ENCODE results near the gene DOP1B. TPM values are rescaled to one million over a fixed set of nuclear protein-coding genes. Genes with fewer than 3 reads are reported as not detected.

The DOP1B gene
- total RNA-seq, 2 experiments from 2014 or later, result 24.1 to 27.1 TPM

GRCh38 chr21:36169470-36170128, 13.0 kb downstream of the DOP1B start:
- Mint-ChIP-seq H3K4me1 (peaks cover 13% of the 10 kb centered on the region), H3K36me3 (peaks cover 20% of the 10 kb centered on the region), H3K9me3 (no peaks in the 10 kb centered on the region), H3K27me3 (no peaks in the 10 kb centered on the region), H3K4me3 (no peak overlapping the region), H3K27ac (no peak overlapping the region)
- no peak for DNase-seq
- no peak for ATAC-seq (ENCODE audit: low read depth)
- POLR2A ChIA-PET, result no interaction called here

- H3K4me1 Mint-ChIP-seq, result peaks cover 20% of the 10 kb centered on the region
- DNase-seq (no peak), ATAC-seq (ENCODE audit: low read depth) (no peak)
- H3K27me3 Mint-ChIP-seq, result no peaks in the 10 kb centered on the region
- POLR2A ChIA-PET, result no interaction called here
- no peak overlapping the region for H3K4me3 Mint-ChIP-seq
- no peaks in the 10 kb centered on the region for H3K9me3 Mint-ChIP-seq
- no peak overlapping the region for H3K27ac Mint-ChIP-seq
- peaks cover 28% of the 10 kb centered on the region for H3K36me3 Mint-ChIP-seq
These were observed 14.2 kb downstream of the DOP1B start for GRCh38 chr21:36170823-36171222.

- Mint-ChIP-seq H3K27me3 (no peaks in the 10 kb centered on the region), H3K9me3 (no peaks in the 10 kb centered on the region), H3K4me3 (no peak overlapping the region), H3K27ac (no peak overlapping the region), H3K36me3 (peaks cover 28% of the 10 kb centered on the region), H3K4me1 (peaks cover 22% of the 10 kb centered on the region)
- POLR2A ChIA-PET, result interaction anchor here (3.1 kb wide), 1 partner anchor 15 kb away, joined by 23 read pairs; the partner anchor contains the start of gene DOP1B
- no peak for ATAC-seq (ENCODE audit: low read depth)
- DNase-seq, result no peak
These were observed 14.7 kb downstream of the DOP1B start for GRCh38 chr21:36171336-36171735.

DNA sequence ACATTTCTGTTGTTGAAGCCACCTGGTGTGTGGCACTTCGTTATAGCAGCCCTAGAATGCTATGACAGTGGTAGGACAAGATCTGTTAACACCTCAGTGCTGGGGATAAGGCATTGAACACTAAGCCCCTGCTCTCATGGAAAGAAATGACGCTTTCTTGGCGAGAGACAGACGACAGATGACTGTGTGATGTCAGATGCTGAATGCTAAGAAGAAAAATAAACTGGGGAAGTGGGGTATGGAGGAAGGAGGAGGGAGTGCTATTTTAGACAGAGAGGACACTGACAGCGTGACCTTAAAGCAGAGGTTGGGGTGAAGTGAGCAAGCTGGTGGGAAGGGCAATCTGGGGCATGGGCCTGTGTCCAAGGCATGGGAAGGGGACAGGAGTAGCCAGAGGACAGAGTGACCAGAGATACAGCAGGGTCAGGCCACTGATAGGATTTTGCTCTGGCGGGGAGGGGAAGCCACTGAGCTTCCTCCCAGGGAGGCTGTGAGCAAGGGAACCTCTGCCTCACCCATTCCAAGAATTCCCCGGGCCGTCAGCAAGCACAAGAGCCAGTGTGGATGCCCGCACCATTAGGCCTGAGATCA, 15.2 kb downstream of the DOP1B start:
- Mint-ChIP-seq H3K4me1 (peaks cover 22% of the 10 kb centered on the region), H3K27ac (peak overlapping the region; percentile 75), H3K4me3 (no peak overlapping the region), H3K9me3 (no peaks in the 10 kb centered on the region), H3K36me3 (peaks cover 27% of the 10 kb centered on the region), H3K27me3 (no peaks in the 10 kb centered on the region)
- DNase-seq (no peak), ATAC-seq (ENCODE audit: low read depth) (no peak)
- POLR2A ChIA-PET, result interaction anchor here (2.4 to 3.1 kb wide), 2 partner anchors 16 to 149 kb away, joined by 14 to 23 read pairs; partner anchors contain the start of genes DOP1B and MORC3

GRCh38 chr21:36174780-36175179, 18.2 kb downstream of the DOP1B start:
- POLR2A ChIA-PET, result interaction anchor here (0.7 to 2.0 kb wide), 3 partner anchors 22 to 32 kb away, joined by 3 to 7 read pairs (median 6); no protein-coding TSS in a partner anchor
- Mint-ChIP-seq H3K36me3 (peaks cover 22% of the 10 kb centered on the region), H3K9me3 (no peaks in the 10 kb centered on the region), H3K27me3 (no peaks in the 10 kb centered on the region), H3K4me1 (peaks cover 24% of the 10 kb centered on the region), H3K4me3 (no peak overlapping the region), H3K27ac (peak overlapping the region; percentile 56)
- no peak for DNase-seq
- no peak for ATAC-seq (ENCODE audit: low read depth)

DNA sequence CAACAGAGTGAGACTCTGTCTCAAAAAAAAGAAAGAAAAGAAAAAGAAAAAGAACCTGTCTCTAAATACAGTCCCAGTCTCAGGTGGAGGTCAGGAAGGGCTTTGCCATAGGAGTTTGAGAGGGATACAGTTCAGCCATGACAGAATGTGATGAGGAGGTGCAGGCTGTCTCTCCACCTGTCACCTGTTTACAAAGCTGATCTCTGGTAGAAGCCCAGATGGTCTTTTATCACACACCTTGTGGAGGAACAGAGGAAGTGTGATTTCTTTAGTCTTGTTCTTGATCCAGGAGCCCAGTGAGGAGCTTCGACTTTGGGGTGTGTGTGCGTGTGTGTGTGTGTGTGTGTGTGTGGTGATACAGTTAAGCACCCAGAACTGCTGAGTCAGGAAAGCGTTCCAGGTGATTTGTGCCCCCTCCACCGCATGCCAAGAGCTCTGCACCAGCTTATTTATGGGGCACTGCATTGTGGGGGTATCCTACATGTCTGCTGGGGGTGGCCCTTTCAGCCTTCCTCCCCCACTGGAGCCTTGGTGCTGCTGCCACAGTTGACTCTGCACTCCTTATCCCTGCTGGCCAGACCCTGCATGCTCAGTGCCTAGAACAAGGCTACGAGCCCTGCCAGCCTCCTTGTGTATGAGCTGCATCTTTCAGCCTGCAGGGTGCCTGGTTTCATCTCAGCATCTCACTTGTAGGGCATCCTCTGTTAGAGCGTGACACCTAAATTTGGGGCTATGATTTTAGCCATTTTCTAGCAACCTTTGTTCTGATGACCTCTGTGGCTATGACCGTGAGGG, 19.3 kb downstream of the DOP1B start:
- H3K27ac Mint-ChIP-seq, result peak overlapping the region; percentile 56
- H3K36me3 Mint-ChIP-seq, result peaks cover 23% of the 10 kb centered on the region
- H3K4me1 Mint-ChIP-seq, result peaks cover 22% of the 10 kb centered on the region
- POLR2A ChIA-PET, result interaction anchor here (0.7 to 1.1 kb wide), 2 partner anchors 19 to 122 kb away, joined by 3 read pairs; partner anchors contain the start of gene DOP1B
- H3K9me3 Mint-ChIP-seq, result no peaks in the 10 kb centered on the region
- no peak overlapping the region for H3K4me3 Mint-ChIP-seq
- H3K27me3 Mint-ChIP-seq, result no peaks in the 10 kb centered on the region
- DNase-seq (no peak), ATAC-seq (ENCODE audit: low read depth) (no peak)

DNA sequence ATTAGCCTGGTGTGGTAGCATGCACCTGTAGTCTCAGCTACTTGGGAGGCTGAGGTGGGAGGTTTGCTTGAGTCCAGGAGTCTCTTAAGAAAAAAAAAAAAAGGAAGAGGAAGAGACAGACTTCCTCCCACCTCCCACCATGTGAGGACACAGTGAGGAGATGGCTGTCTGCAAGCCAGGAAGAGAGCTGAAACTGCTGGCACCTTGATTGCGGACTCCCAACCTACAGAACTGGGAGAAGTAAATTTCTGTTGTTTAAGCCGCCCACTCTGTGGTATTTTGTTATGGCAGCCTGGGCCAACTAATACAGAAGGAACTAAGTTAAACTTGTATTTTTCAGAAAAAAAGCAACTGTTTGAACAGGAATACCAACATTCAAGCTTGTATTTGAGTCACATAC, 21.7 kb downstream of the DOP1B start:
- Mint-ChIP-seq H3K27ac (no peak overlapping the region), H3K36me3 (peaks cover 21% of the 10 kb centered on the region), H3K4me1 (peaks cover 16% of the 10 kb centered on the region)

GRCh38 chr21:36179145-36179544, 22.5 kb downstream of the DOP1B start:
- Mint-ChIP-seq H3K36me3 (peaks cover 21% of the 10 kb centered on the region), H3K4me1 (peaks cover 13% of the 10 kb centered on the region), H3K27ac (no peak overlapping the region), H3K9me3 (no peaks in the 10 kb centered on the region), H3K4me3 (no peak overlapping the region), H3K27me3 (no peaks in the 10 kb centered on the region)
- POLR2A ChIA-PET, result no interaction called here
- DNase-seq (no peak), ATAC-seq (ENCODE audit: low read depth) (no peak)

More for the DNA sequence above, 21.7 kb downstream of the DOP1B start:
- DNase-seq (no peak), ATAC-seq (ENCODE audit: low read depth) (no peak)
- H3K27me3 Mint-ChIP-seq, result no peaks in the 10 kb centered on the region
- H3K9me3 Mint-ChIP-seq, result no peaks in the 10 kb centered on the region
- H3K4me3 Mint-ChIP-seq, result no peak overlapping the region
- POLR2A ChIA-PET, result interaction anchor here (1.1 kb wide), 1 partner anchor 142 kb away, joined by 4 read pairs; the partner anchor contains the start of gene MORC3

DNA sequence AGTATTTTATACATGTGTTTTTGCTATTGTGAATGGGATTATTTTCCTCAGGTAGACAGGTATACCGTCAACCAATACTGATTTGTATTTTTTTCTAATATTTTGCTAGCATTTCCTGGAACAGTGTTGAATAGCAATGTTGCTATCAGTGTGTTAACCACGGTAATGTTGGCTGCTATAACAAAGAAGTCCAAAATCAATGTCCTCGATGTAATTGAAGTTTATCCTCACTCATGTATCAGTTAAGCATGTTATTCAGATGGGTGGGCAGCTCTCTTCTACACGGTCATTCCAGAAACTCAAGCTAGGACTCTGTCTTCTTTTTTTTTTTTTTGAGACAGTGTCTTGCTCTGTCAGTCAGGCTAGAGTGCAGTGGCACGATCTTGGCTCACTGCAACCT, 24.3 kb downstream of the DOP1B start:
- POLR2A ChIA-PET, result no interaction called here
- no peak for DNase-seq
- H3K9me3 Mint-ChIP-seq, result no peaks in the 10 kb centered on the region
- no peak overlapping the region for H3K4me3 Mint-ChIP-seq
- peaks cover 8% of the 10 kb centered on the region for H3K4me1 Mint-ChIP-seq
- peaks cover 10% of the 10 kb centered on the region for H3K36me3 Mint-ChIP-seq
- H3K27ac Mint-ChIP-seq, result no peak overlapping the region
- ATAC-seq (ENCODE audit: low read depth), result no peak
- H3K27me3 Mint-ChIP-seq, result no peaks in the 10 kb centered on the region

GRCh38 chr21:36183144-36183795, 26.6 kb downstream of the DOP1B start:
- Mint-ChIP-seq H3K4me3 (no peak overlapping the region), H3K9me3 (no peaks in the 10 kb centered on the region), H3K27ac (no peak overlapping the region), H3K27me3 (no peaks in the 10 kb centered on the region), H3K4me1 (peaks cover 7% of the 10 kb centered on the region), H3K36me3 (peaks cover 12% of the 10 kb centered on the region)
- no peak for DNase-seq
- POLR2A ChIA-PET, result no interaction called here
- no peak for ATAC-seq (ENCODE audit: low read depth)

- Mint-ChIP-seq H3K27me3 (no peaks in the 10 kb centered on the region), H3K36me3 (peaks cover 8% of the 10 kb centered on the region), H3K9me3 (no peaks in the 10 kb centered on the region), H3K4me3 (no peak overlapping the region), H3K27ac (no peak overlapping the region), H3K4me1 (peaks cover 9% of the 10 kb centered on the region)
- DNase-seq, result no peak
- ATAC-seq (ENCODE audit: low read depth), result no peak
- POLR2A ChIA-PET, result interaction anchor here (1.2 kb wide), 1 partner anchor 136 kb away, joined by 3 read pairs; the partner anchor contains the start of gene MORC3
These were observed 27.9 kb downstream of the DOP1B start for GRCh38 chr21:36184545-36184944.

DNA sequence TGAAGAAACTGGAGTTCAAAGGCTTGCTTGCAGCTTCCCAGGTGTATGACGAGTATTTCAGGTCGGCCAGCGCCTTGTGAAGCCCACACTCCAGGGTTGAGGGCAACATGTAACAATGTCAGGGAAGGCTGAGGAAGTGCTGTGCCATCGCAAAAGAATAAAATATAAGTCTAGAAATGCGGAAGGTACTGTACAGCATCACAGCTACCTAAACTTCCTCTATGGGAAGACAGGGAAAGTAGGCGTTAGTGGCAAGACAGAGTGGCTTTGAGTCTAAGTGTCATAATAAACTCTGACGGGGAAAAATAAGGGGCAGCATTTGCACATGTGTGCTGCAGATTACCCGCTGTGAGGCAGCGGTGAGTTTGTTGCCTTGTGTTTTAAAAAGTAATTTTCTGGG, 28.9 kb downstream of the DOP1B start:
- Mint-ChIP-seq H3K4me1 (peaks cover 9% of the 10 kb centered on the region), H3K4me3 (no peak overlapping the region), H3K36me3 (peaks cover 8% of the 10 kb centered on the region), H3K9me3 (no peaks in the 10 kb centered on the region), H3K27ac (no peak overlapping the region), H3K27me3 (no peaks in the 10 kb centered on the region)
- POLR2A ChIA-PET, result interaction anchor here (0.6 to 1.2 kb wide), 2 partner anchors 135 to 201 kb away, joined by 3 read pairs; partner anchors contain the start of gene MORC3
- ATAC-seq (ENCODE audit: low read depth), result no peak
- no peak for DNase-seq

DNA sequence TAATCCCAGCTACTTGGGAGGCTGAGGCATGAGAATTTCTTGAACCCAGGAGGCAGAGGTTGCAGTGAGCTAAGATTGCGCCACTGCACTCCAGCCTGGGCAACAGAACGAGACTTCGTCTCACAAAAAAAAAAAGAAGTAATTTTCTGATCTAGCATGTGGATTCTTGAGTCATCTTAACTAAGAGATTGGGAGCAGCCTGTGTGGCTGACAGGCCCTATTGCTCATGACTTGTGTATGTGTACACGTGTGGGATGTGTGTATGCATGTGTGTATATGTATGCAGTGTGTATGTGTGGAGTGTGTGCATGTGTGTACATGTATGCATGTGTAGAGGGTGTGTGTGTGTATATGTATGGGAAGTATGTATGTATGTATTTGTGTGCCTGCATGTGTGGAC, 29.5 kb downstream of the DOP1B start:
- no peak overlapping the region for H3K4me3 Mint-ChIP-seq
- POLR2A ChIA-PET, result no interaction called here
- H3K9me3 Mint-ChIP-seq, result no peaks in the 10 kb centered on the region
- peaks cover 4% of the 10 kb centered on the region for H3K36me3 Mint-ChIP-seq
- no peaks in the 10 kb centered on the region for H3K27me3 Mint-ChIP-seq
- H3K4me1 Mint-ChIP-seq, result peaks cover 9% of the 10 kb centered on the region
- ATAC-seq (ENCODE audit: low read depth) (no peak), DNase-seq (no peak)
- H3K27ac Mint-ChIP-seq, result no peak overlapping the region
